HepG2 (cell line): ENCODE results near the gene MGLL. TPM values are rescaled to one million over a fixed set of nuclear protein-coding genes. Genes with fewer than 3 reads are reported as not detected.

Source experiments
- ATAC-seq: fragments of 200-7000 bp; cut with Tn5 transposase; 3 replicates; pipeline ENCODE4 v1.9.1; 2020; ENCODE audit warnings: mild to moderate bottlenecking, moderate library complexity
- BruUV-seq: library from RNA; stranded (reverse); fragments of 400-500 nt; replicated peaks from 2 replicates; lab custom pipeline; 2021; lab: Mats Ljungman, UMichigan
- CTCF ChIA-PET: fragments of 300-600 bp; formaldehyde crosslinking; extraction: SDS; loops from one replicate; lab custom pipeline; 2021; ENCODE audit warnings: low total read pairs, inconsistent platforms, low intra/inter-chr PET ratio; lab: Yijun Ruan, JAX
- POLR2A ChIA-PET: fragments of 350-600 bp; sonication (Branson Sonifier 250); formaldehyde crosslinking; loops from one replicate; lab custom pipeline; 2020; ENCODE audit warnings: antibody characterized with exemption, inconsistent platforms; lab: Yijun Ruan, JAX
- DNase-seq: peaks from one replicate; pipeline ENCODE4 v3.0.0-alpha.2; 2015; ENCODE audit warnings: low spot score
- FAIRE-seq: peaks from 3 replicates; lab custom pipeline; 2011; peaks lifted over from hg19 to GRCh38; lab: Jason Lieb, UNC
- H2AFZ ChIP-seq: one replicate; pipeline ENCODE4 v1.6.1; 2011; ENCODE audit warnings: low read length, inconsistent platforms
- H3K27ac ChIP-seq: fragments of 300-600 bp; 3 replicates; pipeline ENCODE4 v1.8.0; 2011; ENCODE audit warnings: mixed run types, mild to moderate bottlenecking, mixed read lengths, low read length, inconsistent platforms; ENCODE audit not compliant: insufficient read depth; ENCODE audit errors: extremely low read length
- H3K27me3 ChIP-seq, 2 experiments: fragments of 200-600 bp in 1 of 2; 2 replicates in 1 of 2; 3 replicates in 1 of 2; pipeline versions ENCODE4 v1.6.0 to v1.8.0; 2011; ENCODE audit warnings: low read length in 2 of 2, mild to moderate bottlenecking in 2 of 2, moderate library complexity in 2 of 2, inconsistent platforms in 1 of 2; ENCODE audit not compliant: insufficient read depth in 2 of 2, control insufficient read depth in 1 of 2
- H3K36me3 ChIP-seq, 2 experiments: fragments of 200-600 bp in 1 of 2; replicated peaks in 1 of 2; 2 replicates in 1 of 2; 3 replicates in 1 of 2; pipeline versions ENCODE4 v1.5.1 to v1.8.0; 2011; ENCODE audit warnings: low read length in 2 of 2, inconsistent platforms in 1 of 2; ENCODE audit not compliant: insufficient read depth in 2 of 2, control insufficient read depth in 1 of 2
- H3K4me1 ChIP-seq: 2 replicates; pipeline ENCODE4 v1.5.1; 2012; ENCODE audit warnings: low read length, inconsistent platforms; ENCODE audit not compliant: insufficient read depth
- H3K4me2 ChIP-seq: 2 replicates; pipeline ENCODE4 v1.6.0; 2011; ENCODE audit warnings: low read depth, low read length, inconsistent platforms
- H3K4me3 ChIP-seq, 3 experiments: fragments of 200-600 bp in 1 of 3; sonication (generic), shearing (Covaris generic) in 1 of 3; replicated peaks in 1 of 3; 2 replicates each; pipeline ENCODE4 v1.5.1; 2011 to 2016; ENCODE audit warnings: low read length in 3 of 3, inconsistent platforms in 2 of 3, low read depth in 2 of 3, mild to moderate bottlenecking in 2 of 3, control low read depth in 1 of 3, mixed read lengths in 1 of 3; ENCODE audit not compliant: insufficient read depth in 1 of 3
- H3K79me2 ChIP-seq: one replicate; pipeline ENCODE4 v1.6.1; 2011; ENCODE audit warnings: low read length, inconsistent platforms; ENCODE audit not compliant: insufficient read depth
- H3K9ac ChIP-seq: 2 replicates; pipeline ENCODE4 v1.6.0; 2011; ENCODE audit warnings: mild to moderate bottlenecking, low read depth, low read length, inconsistent platforms; ENCODE audit not compliant: insufficient read depth
- H3K9me3 ChIP-seq: 2 replicates; pipeline ENCODE4 v1.5.1; 2012; ENCODE audit warnings: mild to moderate bottlenecking, low read length
- H4K20me1 ChIP-seq: 2 replicates; pipeline ENCODE4 v1.6.0; 2011; ENCODE audit warnings: inconsistent platforms, mild to moderate bottlenecking, low read length, moderate library complexity; ENCODE audit not compliant: insufficient read depth
- HNF4A ChIP-seq: sonication (generic); formaldehyde crosslinking; IDR thresholded peaks from 2 replicates; pipeline ENCODE4 v1.4.0; 2020; ENCODE audit warnings: missing genetic modification reagents
- RAD51 ChIP-seq: fragments of 450-650 bp; IDR thresholded peaks from 2 replicates; pipeline ENCODE4 v1.6.1; 2016; ENCODE audit warnings: borderline replicate concordance
- SATB2 ChIP-seq: sonication (generic); formaldehyde crosslinking; IDR thresholded peaks from 2 replicates; pipeline ENCODE4 v1.5.0; 2020; ENCODE audit warnings: missing genetic modification reagents
- ZNF563 ChIP-seq: sonication (generic); formaldehyde crosslinking; IDR thresholded peaks from 2 replicates; pipeline ENCODE4 v1.8.0; 2022; ENCODE audit warnings: mild to moderate bottlenecking, moderate library complexity, missing genetic modification reagents
- ZNF713 ChIP-seq: sonication (generic); formaldehyde crosslinking; IDR thresholded peaks from 2 replicates; pipeline ENCODE4 v1.4.0; 2020; ENCODE audit warnings: mild to moderate bottlenecking, missing genetic modification reagents
- ZNF720 ChIP-seq: sonication (generic); formaldehyde crosslinking; IDR thresholded peaks from 2 replicates; pipeline ENCODE4 v1.4.0; 2020; ENCODE audit warnings: missing genetic modification reagents
- WGBS: methylation state at CpG from one replicate; pipeline ENCODE4 v1.1.6; 2017; ENCODE audit warnings: low lambda C conversion rate; 5-methylcytosine and 5-hydroxymethylcytosine counted together
- in situ Hi-C: cut with HindIII; loops from 2 replicates; pipeline ENCODE4 v1.10.0; 2017; ENCODE audit warnings: low pct_unique_long_range_greater_than_20kb; ENCODE audit not compliant: extremely low pct_ligation_motif_present
- intact Hi-C: fragments of 100-400 bp; cut with micrococcal nuclease; formaldehyde crosslinking; loops from one replicate; pipeline ENCODE4 v1.10.0; 2022; ENCODE audit not compliant: unreplicated experiment
- polyA plus RNA-seq, 8 experiments: library from polyadenylated mRNA; depleted of rRNA in 3 of 8; stranded (reverse) in 7 of 8; unstranded in 1 of 8; fragments of >200 nt; fragmentation: Illumina TruSeq in 4 of 8; extraction: Trizol in 4 of 8; gene quantifications; 2 replicates each; pipeline versions ENCODE4 v1.2.1 to v1.2.3, GENCODE V29; 2011 to 2016; ENCODE audit warnings: low read depth in 4 of 8, missing spikeins in 1 of 8, mixed read lengths in 1 of 8; ENCODE audit not compliant: insufficient read depth in 1 of 8
- total RNA-seq, 5 experiments: library from RNA; depleted of rRNA; stranded (reverse); fragments of >200 nt; fragmentation: Illumina TruSeq; extraction: Trizol; gene quantifications; 2 replicates each; pipeline ENCODE4 v1.2.3, GENCODE V29; 2016; ENCODE audit warnings: low read depth in 1 of 5

MGLL gene
- total and polyA plus RNA-seq, 2 of the 13 experiments (the other 11 are each of a cell fraction or from before 2014, with no cell fraction given), result not detected

GRCh38 chr3:127779747-127780146 lies 42.6 kb downstream of the MGLL start:
- WGBS, result 82% methylated on average over 3 of the region's 3 CpGs
- Histone ChIP-seq H3K9ac (no peak overlapping the region), H4K20me1 (no peaks in the 10 kb centered on the region), H3K4me1 (no peaks in the 10 kb centered on the region), H3K4me2 (no peak overlapping the region), H3K9me3 (no peaks in the 10 kb centered on the region), H3K4me3 (no peak overlapping the region), H3K27me3 (peaks cover 5 to 19% of the 10 kb centered on the region in 2 experiments; a peak in 4 of 5 replicates), H2AFZ (no peak overlapping the region), H3K27ac (no peak overlapping the region), H3K36me3 (no peaks in the 10 kb centered on the region), H3K79me2 (no peaks in the 10 kb centered on the region)
- CTCF ChIA-PET, result no interaction called here
- in situ Hi-C loops (no loop called here), intact Hi-C loops (no loop called here)
- TF ChIP-seq ZNF720 (CRISPR knock-in tag) (no peak), ZNF563 (no peak), RAD51 (no peak), SATB2 (CRISPR knock-in tag) (no peak)
- BruUV-seq, result no TSS peak
- FAIRE-seq, result no peak
- POLR2A ChIA-PET, result no interaction called here
- no peak for ATAC-seq
- no peak for DNase-seq

- Histone ChIP-seq H3K79me2 (no peaks in the 10 kb centered on the region), H3K4me3 (no peak overlapping the region), H4K20me1 (no peaks in the 10 kb centered on the region), H2AFZ (no peak overlapping the region), H3K9ac (no peak overlapping the region), H3K27me3 (peaks cover 4 to 5% of the 10 kb centered on the region in 2 experiments; a peak in 3 of 5 replicates), H3K4me1 (no peaks in the 10 kb centered on the region), H3K36me3 (no peaks in the 10 kb centered on the region), H3K4me2 (no peak overlapping the region), H3K27ac (no peak overlapping the region), H3K9me3 (no peaks in the 10 kb centered on the region)
- DNase-seq (no peak), FAIRE-seq (no peak), ATAC-seq (peak; percentile 69)
- CTCF ChIA-PET, result no interaction called here
- in situ Hi-C loops (no loop called here), intact Hi-C loops (no loop called here)
- no TSS peak for BruUV-seq
- no peak for TF ChIP-seq ZNF713 (CRISPR knock-in tag)
- peak; percentile 47; the same call in 1 of the 2 replicates for TF ChIP-seq HNF4A (CRISPR knock-in tag)
- WGBS, result 7% methylated on average over 3 of the region's 11 CpGs
- POLR2A ChIA-PET, result no interaction called here
Observed at GRCh38 chr3:127777921-127778656, 44.2 kb downstream of the MGLL start.
